Hematopoietic multipotent progenitor cell (in vitro differentiated cells): ENCODE results near the gene FNDC1. TPM values are rescaled to one million over a fixed set of nuclear protein-coding genes. Genes with fewer than 3 reads are reported as not detected.

Source experiments
- DNase-seq, 3 donors: peaks; one replicate each; pipeline ENCODE4 v3.0.0-alpha.2; 2011 to 2015; ENCODE audit warnings: low read depth in 2 of 3, low spot score in 2 of 3
- total RNA-seq: library from RNA; depleted of rRNA; stranded (reverse); fragments of >200 nt; gene quantifications from one replicate; pipeline ENCODE4 v1.2.3, GENCODE V29; 2012

FNDC1 gene
- total RNA-seq, 1 donor = under 0.01 TPM

DNA sequence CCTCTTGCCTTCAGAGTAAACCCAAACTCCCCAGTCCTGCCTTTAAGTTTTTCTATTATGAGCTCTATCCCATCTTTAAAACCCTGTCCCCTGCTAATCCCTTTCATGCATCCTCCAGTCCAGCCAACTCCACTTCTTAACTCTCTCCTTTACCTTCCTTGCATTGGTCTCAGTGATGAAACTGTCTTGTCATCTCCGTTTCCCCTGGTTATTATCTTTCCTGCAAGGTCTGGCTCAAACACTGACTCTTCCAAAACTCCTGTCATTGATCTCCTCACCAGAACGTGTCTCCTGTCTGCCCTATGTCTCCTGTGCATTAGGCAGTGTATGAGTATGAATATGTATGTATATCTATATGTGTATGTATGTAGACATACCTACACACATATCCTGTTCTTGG is 11.8 kb upstream of the FNDC1 start:
- DNase-seq = no peak

DNA sequence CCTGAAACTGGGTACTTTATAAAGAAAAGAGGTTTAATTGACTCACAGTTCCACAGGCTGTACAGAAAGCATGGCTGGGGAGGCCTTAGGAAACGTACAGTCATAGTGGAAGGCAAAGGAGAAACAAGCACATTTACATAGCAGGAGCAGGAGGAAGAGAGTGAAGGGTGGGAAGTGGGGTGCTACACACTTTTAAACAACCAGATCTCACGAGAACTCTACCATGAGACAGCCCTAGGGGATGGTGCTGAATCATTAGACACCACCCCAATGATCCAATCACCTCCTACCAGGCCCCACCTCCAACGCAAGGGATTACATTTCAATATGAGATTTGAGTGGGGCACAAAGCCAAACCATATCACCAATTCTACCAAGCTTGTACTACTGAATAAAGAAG is 7.4 kb upstream of the FNDC1 start:
- no peak for DNase-seq

DNA sequence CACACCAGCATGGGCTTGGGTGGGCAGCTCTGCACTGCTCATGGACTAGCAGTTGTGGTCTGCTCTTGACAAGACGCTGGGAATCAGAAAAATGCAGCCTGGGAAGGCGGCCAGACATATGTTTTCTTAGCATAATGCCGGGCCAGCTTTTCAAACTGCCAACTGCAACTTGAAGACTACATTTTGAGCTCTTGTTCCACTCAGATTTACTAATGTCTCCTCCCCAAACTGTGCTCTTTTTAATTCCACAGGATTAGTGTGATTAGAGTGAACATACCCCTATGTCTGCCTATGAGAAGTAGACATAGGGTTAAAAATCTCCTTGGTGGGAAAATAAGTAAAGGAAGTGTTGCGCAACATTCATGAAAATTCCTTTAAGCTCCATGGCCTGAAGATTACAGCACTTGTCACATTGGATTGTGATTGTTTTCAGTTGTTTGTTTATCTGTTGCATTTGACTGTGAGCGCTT is 5.3 kb upstream of the FNDC1 start:
- no peak for DNase-seq

DNA sequence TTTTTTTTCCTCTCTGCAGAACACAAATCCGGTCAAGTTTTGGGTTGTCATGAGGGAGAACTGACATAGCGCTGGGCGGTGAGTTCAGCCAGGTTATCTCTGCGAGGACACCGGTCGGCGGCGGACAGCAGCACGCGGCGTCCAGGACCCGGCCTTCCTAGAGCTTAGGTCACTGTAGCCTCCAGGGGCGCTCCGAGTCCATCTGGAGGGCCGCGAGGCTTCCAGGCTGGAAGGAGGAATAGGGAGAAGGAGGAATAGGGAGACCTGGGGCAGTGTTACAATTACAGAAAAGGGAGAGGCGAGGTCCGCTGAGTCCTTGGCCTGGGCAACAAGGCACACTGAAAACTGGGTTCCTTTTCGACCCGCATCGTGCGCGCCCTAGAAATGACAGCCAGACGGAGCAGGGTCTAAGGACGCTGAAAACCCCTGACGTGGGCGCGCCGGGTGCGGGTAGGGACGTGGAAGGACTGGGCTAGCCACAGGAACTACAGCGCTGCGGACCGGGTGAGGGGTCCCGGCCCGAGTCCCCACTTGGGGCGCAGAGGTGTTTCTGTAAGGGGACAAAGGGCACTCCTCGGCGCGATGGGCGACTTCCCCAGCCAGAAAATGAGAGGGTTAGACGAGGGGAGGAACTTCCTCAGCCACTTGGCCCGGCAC is 536 bp upstream of the FNDC1 start:
- DNase-seq = peak in 2 of 3 donors; percentile 15 to 24

DNA sequence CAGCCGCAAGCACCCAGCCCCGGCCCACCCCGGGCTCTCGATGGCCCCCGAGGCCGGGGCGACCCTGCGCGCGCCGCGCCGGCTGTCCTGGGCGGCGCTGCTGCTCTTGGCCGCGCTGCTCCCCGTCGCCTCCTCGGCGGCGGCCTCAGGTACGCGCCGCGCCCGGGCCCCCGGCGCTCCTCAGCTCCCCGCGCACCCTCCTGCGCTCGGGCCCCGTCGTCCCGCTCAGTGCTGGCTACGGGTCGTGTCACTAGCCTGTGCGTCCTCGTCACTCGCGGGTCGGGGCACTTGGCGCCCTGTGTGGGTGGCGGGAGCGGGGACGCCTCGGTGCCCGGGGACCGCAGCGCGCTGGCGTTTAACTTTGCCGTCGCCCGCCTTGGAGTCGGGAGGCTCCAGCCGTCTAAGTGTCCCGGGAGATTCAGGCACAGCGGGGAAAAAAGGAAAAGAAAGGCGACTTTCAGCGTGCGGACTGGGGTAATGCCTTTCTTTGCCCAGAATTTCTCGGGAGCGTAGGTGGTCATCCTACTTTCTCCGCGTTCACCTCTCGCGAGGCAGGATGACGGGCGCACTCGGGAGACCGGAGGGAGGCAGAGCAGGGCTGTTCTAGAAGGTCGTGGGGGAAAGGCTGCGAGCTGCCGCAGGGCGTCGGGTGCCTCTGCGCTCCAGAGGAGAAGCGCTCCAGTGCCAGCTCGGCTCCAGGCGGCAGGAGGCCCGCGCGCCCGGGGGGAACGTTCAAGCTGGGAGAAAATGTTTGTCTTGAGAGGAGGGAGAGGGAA is 545 bp downstream of the FNDC1 start:
- peak in 2 of 3 donors; percentile 16 to 43 for DNase-seq

DNA sequence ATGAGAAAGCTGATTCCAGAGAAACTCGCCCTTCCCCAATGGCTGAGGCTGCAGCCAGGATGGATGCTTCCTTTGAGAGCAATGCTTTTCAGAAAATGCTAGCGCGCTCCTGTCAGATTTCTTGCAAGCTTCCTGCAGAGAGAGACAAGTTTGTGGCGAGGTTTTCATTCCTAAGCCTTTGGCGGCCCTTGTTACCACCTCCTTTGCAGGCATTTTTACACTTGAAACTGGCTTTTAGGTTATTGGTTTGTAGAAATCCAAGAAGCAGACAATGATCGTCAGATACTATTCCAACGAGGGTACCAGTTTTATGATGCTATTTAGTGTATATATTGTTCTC is 1.1 kb downstream of the FNDC1 start:
- DNase-seq = no peak

DNA sequence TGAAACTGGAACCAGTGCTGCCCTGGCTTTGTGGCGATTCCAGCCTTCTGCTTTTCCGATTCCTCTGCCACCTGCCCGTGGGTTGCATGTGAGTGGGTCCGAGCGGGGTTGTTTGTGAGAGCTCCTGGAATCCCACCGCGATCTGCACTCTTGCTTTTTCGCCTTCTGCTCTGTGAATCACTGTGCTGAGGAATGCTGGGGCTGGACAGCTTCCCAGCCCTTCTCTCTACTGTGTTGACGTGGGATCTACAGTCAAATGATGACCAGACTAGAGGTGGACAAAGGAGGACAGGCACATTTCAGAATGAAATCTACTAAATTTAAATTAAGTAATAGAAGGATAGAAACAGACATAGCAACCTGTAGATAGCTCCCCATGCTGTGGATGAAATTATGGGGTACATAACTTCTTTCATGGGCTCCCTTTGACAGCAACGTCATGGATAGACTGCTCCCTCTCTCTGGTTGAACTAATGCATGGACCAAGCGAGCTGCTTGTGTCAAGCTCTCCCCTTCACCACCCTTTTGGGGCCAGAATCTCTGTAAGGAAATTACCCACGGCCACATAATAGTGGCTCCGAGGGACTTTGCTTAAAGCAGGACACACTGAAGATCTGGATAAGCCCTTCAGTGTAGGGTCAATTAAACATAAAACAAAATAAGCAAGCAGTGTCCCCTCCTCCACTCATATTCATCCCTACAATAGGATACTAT is 2.0 kb downstream of the FNDC1 start:
- DNase-seq = no peak

DNA sequence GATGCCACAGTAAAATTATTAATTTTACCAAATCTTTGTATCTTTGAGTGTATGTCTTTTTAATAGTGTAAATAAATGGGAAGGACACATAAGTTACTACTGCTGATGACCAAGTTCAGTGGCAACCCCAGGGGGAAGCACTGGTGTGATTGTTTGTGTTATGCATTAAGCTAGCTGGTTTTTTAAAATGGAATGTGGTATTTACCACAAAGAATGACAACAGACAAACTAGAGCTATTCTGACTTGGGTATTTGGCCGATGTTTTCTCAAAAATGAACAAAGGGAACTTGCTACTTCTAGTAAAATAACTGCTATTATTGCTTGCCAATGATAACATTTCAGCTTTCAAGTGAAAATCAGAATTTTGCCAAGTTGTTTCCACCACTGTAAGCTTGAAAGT is 2.9 kb downstream of the FNDC1 start:
- DNase-seq = no peak

DNA sequence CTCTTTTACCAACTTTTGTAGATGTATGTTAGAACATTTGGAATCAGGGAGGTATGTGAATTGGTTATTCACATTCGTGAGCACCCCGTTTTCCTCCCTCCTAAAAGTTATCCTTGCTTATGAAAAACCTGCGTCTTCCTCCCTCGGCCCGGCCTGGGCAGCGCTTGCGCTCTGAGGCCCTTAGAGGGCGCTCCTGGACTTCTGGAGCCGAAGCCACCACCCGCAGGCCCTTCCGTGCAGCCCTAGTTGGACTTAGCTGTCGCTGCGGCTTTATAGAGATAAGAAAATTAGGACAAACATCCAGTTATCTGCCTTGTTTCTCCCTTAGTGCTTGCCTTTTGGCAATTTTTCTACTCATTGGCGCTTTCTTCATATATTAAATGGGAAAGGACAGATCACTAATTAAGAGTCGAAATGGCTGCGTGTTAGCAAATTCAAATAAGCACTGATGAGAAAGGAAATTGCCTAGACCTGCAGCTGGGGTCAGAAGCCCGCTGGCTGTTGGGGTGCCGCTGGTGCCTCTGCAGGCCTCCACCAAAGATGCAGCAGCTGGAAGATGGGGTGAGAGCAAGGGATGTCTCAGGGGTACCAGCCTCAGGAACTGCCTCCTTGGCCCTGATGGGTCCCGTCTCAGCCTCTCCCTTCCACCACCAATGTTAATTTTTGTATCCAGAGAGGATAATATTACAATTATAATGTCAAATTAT is 5.2 kb downstream of the FNDC1 start:
- DNase-seq = peak; percentile 36 to 78 (median 71)

DNA sequence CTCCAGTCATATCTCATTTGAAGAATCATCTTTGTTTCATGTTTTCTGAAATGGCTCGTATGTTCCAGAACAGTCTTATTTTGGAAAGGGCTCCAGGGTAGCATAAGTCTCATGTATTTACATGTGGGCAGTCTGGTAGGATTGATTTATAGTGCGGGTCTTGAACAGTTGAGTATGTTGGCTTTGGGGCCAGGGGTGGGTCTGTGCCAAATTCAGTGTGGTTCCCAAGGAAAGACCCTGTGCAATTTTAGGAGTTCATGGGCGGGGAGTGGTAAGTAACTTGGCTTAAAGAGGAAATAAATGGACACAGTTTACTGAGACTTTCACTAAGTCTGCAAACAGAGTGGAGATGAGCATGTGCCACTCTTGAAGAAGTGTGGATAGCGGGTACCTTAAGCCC is 7.7 kb downstream of the FNDC1 start:
- no peak for DNase-seq

DNA sequence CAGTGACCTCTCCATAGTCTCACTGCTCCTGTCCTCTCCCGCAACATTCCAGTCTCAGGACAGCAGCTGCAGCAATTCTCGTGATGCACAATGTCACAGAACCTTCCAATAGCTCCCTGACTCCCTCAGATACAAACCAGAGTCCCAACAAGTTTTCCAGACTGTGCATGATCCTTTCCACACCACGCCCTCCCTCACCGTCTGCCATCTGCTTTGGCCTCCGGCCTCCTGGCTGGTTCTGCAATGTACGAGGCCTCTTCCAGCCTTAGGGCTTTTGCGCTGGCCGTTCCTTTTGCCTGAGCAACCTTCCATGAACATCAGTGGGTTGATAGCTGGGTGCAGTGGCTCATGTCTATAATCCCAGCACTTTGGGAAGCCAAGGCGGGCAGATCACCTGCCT is 9.6 kb downstream of the FNDC1 start:
- no peak for DNase-seq

DNA sequence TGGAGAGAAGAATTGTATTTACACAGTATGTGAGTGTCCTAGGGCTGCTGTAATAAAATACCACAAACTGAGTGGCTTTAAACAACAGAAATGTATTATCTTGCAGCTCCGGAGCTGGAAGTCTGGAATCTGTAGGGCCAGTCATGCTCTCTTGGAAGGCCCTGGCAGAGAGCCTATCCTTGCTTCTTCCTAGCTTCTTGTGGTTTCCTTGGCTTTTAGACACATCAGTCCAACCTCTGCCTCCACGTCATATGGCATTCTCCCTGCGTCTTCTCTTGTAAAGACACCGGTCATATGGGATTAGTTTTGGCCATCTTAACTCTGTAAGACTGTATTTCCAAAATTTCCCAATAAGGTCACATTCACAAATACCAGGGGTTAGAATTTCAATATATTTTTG is 10.8 kb downstream of the FNDC1 start:
- no peak for DNase-seq

DNA sequence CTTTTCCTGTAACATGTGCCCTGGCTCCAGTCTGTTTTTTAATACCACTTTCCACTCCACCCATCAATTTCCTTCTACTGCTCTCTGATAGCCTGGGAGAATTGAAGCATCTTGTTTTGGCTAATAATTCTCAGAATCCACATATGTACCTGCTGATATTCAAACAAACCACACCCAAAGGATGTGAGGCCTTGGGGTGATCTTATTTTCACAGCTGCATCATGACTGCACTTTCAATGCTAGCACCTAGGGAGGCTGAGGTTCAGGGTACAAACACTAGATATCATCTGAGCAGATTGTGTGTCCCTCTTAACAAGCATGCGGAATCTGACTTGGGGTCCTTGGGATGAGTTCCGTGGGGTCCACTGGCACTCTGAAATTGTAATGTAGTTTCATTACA is 12.7 kb downstream of the FNDC1 start:
- DNase-seq = no peak

DNA sequence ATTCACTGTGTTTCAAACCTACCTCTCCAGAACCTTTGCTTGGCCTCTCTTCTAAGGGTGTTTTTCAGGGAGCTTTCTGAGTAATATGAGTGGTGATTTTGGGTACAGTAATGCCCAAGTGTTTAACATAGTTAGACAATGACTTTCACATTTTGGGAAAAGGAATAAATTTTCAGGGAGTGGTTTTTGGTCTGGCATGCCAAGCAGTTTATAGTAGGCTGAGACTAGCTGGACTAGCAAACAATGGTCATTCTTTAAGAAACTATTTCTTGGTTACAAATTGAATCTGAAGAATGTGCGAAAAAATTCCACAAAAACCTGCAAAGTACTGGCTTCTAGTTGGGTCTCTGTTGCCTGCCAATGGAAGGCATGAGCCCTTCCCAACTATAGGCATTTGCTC is 15.4 kb downstream of the FNDC1 start:
- DNase-seq = no peak

DNA sequence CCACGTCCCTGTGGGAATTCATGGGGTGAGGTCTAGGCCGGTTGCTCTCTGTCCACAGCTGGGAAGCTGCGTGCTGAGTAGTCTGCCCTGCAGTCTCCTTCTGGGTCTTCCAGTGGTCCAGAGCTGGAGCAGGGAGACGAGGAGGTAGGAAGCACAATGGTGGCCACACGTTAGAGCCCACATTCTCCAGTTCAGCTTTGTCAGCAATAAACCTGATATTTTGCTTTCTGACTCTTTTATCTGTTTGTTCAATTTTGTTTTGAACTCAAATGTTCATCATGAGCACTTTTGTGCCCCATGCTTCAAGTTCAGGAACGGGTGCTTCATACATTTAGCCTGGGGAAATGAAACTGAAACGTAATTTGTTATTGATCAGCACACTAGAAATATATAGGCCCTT is 21.3 kb downstream of the FNDC1 start:
- DNase-seq = no peak

DNA sequence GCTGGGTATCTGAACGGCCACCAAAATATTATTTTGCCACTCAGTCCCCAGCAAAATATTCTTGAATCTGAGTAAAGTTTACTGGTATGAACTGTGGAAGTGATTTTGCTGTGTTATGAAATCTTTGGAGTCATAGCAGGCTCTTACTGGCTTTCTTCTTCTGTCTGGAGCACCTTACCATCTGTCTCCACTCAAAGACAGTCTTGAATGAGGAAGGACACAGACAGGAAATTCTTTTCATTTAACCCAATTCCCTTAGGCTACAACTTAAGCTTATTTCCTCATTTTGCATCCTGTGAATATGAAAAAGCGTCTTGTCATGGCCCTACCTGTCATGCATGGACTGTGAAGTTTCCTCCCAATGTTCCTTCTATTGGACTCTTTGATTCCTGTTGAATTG is 24.7 kb downstream of the FNDC1 start:
- peak in 1 of 3 donors; percentile 12 for DNase-seq

DNA sequence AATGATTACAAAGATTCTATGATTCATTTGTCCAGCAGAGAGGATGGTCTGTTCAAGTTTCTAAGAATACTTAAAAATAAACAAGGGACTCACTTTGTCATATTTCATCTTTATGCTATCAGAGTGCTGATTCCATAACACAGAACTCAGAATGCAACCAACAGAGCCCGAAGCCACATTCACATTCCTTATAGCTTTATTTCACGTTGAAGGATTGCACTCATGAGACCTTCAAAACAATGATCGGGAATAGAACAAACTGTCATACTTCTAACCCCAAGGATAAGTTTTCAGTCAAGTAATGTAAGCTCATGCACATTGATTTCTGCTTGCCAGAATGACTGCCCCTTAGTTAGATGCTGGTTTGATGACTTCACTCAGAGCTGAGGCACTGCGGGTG is 25.2 kb downstream of the FNDC1 start:
- no peak for DNase-seq

DNA sequence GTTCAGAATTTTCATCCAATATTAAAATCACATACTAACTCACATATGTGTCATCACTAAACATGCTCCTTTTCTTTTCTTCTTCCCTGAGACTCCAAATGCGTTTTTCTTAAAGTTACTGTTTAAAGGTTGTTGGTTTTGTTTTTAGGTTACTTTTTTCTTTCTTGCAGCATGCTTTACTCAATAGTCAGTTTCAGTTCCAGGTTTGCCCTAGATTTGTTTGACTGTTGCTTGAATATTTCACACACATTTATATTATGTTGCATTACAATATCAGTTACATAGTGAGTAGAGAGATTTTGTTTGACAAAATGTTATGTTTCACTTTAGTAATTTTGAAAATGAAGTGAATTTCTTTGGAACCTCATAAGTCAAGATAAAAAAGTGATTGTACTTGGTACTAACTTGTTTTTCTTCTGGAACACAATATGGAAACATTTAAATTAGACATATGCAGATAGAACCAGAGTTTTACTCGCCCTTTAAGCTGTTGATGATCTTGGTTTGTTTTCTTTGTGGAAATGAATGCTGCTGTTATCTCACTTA is 27.3 kb downstream of the FNDC1 start:
- no peak for DNase-seq

DNA sequence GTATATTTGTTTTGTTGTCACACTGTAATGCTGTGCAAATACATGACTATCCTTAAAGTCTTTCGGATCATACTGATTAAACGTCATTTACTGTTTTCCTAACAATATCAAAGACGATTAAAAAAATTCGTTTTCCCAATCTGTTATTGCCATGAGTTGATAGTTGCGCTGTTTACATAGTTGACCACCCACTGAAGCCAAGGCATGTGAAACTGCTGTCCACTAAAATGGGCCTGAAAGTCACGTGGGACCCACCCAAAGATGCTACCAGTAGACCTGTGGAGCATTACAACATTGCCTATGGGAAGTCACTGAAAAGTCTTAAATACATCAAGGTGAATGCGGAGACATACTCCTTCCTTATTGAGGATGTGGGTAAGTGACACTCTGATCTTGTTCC is 28.1 kb downstream of the FNDC1 start:
- DNase-seq = no peak

DNA sequence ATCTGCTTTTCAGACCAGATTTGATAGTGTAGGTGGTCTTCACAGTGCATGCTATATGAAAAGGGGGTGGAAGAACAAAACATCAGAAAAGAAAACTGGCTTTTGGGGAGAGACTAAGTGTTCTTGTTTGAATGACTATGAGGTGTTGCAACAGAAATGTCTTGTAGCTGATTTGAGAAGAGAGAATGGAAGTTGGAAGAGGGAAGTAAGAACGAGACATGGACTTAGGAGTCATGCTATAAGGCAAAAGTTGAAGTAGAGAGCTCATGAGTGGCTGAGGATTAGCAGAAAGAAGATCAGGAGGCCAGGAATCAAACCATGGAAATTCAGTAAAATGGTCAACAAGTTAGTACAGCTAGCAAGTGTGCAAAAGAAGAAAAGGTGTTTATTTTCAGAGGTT is 32.1 kb downstream of the FNDC1 start:
- DNase-seq = no peak
